GM18520 (cell line): ENCODE measurements around the gene CTRB2.

Experiments used
- ATAC-seq: cut with Tn5 transposase; IDR thresholded peaks from one replicate; pipeline ENCODE4 v1.9.1; 2021; ENCODE audit not compliant: unreplicated experiment

CTRB2 gene

GRCh38 chr16:75206749-75207451, at the start of gene CTRB2:
TSS of gene CTRB2 (minus strand) at chr16:75207161. CDS start at chr16:75207141, 20 bp downstream.
- ATAC-seq = no peak

GRCh38 chr16:75256059-75256571, 49.2 kb upstream of the CTRB2 start:
- no peak for ATAC-seq

- no peak for ATAC-seq
These were observed 47.4 kb upstream of the CTRB2 start for GRCh38 chr16:75254359-75254837.

GRCh38 chr16:75252946-75253911, 46.3 kb upstream of the CTRB2 start:
- no peak for ATAC-seq

- no peak for ATAC-seq
These were observed 45.3 kb upstream of the CTRB2 start for GRCh38 chr16:75252049-75252864.

GRCh38 chr16:75251280-75252048, 44.5 kb upstream of the CTRB2 start, which contains the start of gene BCAR1:
TSS of gene BCAR1 (minus strand) at chr16:75251624. CDS start at chr16:75251482, 142 bp downstream.
- ATAC-seq = peak; percentile 38

GRCh38 chr16:75250809-75251279, 43.9 kb upstream of the CTRB2 start:
- peak; percentile 22 for ATAC-seq

GRCh38 chr16:75250089-75250808, 43.3 kb upstream of the CTRB2 start:
- no peak for ATAC-seq

GRCh38 chr16:75249441-75249840, 42.5 kb upstream of the CTRB2 start:
- ATAC-seq = no peak

- ATAC-seq = no peak
These were observed 41.8 kb upstream of the CTRB2 start for GRCh38 chr16:75248536-75249380.

GRCh38 chr16:75248142-75248535, 41.2 kb upstream of the CTRB2 start:
- ATAC-seq = no peak

GRCh38 chr16:75247249-75247648, 40.3 kb upstream of the CTRB2 start:
- no peak for ATAC-seq

GRCh38 chr16:75246504-75247205, 39.7 kb upstream of the CTRB2 start:
- no peak for ATAC-seq

- peak; percentile 28 for ATAC-seq
These were observed 38.1 kb upstream of the CTRB2 start for GRCh38 chr16:75244844-75245758.

GRCh38 chr16:75244225-75244809, 37.4 kb upstream of the CTRB2 start:
- no peak for ATAC-seq

GRCh38 chr16:75243667-75244224, 36.8 kb upstream of the CTRB2 start:
- ATAC-seq = no peak
